HG03521 (cell line): ENCODE data around the gene FMO1.
A peak's percentile ranks its signal among the peaks of the same experiment; 100 is the strongest.
"Not testable (repeated sequence)": the region's sequence is repeated elsewhere in the genome, so short reads cannot be mapped to it uniquely, and the experiment has no call there.

Experiments
- ATAC-seq: cut with Tn5 transposase; IDR thresholded peaks from one replicate; pipeline ENCODE4 v1.9.1; 2021; ENCODE audit warnings: mild to moderate bottlenecking, moderate library complexity; ENCODE audit not compliant: unreplicated experiment

Gene FMO1

DNA sequence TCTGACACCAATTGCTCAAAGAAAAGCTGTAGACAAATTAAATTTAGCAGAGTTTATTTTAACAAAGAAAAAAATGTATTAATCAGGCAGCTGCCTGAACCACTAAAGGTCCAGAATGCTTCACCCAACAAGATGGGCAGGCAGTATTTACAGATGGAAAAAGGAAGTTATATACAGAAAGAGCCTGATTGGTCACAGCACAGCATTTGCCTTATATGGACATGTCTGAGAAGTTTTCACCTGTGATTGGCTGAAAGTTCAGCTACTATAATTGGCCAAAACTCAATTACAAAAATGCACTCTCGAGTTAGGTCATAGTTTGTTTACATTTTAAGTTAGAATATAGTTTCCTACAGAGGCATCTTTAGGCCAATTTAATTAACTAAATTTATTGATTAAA, 15.1 kb upstream of the FMO1 start:
- ATAC-seq = no peak

GRCh38 chr1:171236231-171236630, 12.1 kb upstream of the FMO1 start:
- not testable (repeated sequence) for ATAC-seq

GRCh38 chr1:171243878-171244277, 4.4 kb upstream of the FMO1 start:
- ATAC-seq = no peak

GRCh38 chr1:171245458-171246064, 2.7 kb upstream of the FMO1 start:
- no peak for ATAC-seq

DNA sequence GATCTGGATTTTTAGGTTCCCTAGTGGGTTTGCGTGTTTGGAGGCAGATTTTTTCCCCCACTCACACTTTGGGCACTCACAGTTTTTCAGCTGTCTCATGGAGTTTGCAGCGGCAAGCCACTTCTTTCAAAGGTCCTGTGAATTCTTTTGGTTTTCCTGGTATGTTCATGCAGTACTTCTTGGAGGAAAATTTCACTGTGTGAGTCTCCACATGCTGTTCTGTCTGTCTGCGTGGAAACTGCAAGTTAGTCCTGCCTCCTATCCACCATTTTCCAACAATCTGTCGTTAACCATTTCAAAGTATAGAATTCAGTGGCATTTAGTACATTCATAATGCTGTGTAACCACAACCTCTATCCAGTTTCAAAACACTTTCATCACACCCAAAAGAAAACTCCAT, 793 bp upstream of the FMO1 start:
- ATAC-seq = no peak

DNA sequence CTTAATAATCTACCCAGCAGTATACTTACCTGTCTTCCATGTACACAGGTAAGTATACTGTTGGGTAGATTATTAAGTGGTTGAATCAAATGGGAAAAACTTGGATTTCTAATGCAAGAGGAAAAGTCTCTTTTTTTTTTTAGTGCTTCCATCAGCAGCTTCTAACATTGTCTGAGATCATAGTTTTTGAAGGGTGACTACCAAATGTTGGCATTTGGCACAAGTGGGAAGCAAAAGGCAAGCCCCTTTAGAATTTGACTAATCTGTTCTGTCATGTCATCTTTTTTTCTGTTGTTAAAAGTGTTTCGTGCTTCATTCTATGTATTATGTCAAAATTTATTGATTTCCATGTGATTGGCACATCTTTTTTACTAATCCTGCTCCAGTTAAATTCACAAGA, 547 bp downstream of the FMO1 start:
- ATAC-seq = no peak

GRCh38 chr1:171250263-171250662, 2.0 kb downstream of the FMO1 start:
- ATAC-seq = no peak

GRCh38 chr1:171251042-171251951, 3.0 kb downstream of the FMO1 start:
- ATAC-seq = peak; percentile 29

DNA sequence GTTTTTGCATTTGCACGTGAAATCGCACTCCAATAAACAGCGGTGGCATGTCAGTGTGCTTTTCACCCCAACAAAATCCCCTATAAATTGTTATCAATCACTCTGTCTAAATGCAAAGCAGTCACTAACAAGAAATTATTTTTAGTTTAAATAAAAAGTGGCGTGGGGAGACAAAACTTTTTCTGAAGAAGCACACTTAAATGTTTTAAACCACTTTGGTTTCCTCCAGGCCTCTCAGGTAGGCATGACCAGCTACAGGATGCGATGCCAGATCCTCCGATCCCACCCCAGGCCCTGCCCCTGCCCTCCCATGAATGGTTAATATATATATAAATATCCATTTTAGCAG, 3.6 kb downstream of the FMO1 start:
- no peak for ATAC-seq

- peak; percentile 95 for ATAC-seq
Observed at GRCh38 chr1:171252482-171252881, 4.2 kb downstream of the FMO1 start.

GRCh38 chr1:171254859-171255258, 6.6 kb downstream of the FMO1 start:
- ATAC-seq = no peak

- ATAC-seq = no peak
Observed at GRCh38 chr1:171256940-171257606, 8.8 kb downstream of the FMO1 start.

- ATAC-seq = no peak
Observed at GRCh38 chr1:171257607-171258076, 9.3 kb downstream of the FMO1 start.

DNA sequence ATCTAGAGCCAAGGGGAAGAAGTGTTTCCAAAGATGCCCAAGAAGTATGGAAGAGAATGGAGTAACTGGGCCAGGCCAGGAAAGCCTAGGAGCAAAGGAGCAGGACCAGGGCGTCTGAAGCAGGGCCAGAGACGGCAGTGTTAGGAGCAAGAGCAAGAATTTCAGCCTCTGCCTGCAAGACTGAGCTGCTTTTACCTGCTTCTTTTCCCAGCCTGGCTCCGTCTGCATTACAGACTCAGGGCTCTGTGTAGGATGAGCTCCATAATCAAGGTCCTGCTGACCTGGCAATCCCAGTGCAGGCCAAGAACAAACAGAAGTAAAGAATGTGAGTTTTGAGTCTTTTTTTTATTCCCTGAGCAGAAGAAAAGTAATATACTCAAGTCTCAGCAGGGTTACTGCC, 10.1 kb downstream of the FMO1 start:
- no peak for ATAC-seq

GRCh38 chr1:171258943-171259342, 10.6 kb downstream of the FMO1 start:
- ATAC-seq = no peak

GRCh38 chr1:171261336-171261735, 13.0 kb downstream of the FMO1 start:
- no peak for ATAC-seq

DNA sequence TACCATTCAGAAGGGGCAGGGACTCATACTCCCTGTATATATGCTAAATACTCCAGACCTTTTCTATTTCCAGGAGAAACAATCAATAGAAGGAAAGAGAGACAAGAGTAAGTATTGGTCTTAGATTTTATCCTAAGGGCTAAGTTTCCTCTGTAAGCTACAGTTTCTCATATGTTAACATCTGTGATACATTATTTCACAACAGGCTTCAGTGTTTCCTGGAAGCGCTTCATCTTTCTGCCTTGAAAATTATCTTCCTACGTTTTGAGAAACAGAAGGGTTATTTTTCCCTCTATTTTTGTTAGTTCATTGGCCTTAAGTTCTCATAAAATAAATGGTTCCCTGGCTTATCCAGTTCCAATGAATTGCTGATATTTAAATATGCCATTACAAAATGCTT, 15.6 kb downstream of the FMO1 start:
- ATAC-seq = no peak

GRCh38 chr1:171265686-171266085, 17.4 kb downstream of the FMO1 start:
- no peak for ATAC-seq

DNA sequence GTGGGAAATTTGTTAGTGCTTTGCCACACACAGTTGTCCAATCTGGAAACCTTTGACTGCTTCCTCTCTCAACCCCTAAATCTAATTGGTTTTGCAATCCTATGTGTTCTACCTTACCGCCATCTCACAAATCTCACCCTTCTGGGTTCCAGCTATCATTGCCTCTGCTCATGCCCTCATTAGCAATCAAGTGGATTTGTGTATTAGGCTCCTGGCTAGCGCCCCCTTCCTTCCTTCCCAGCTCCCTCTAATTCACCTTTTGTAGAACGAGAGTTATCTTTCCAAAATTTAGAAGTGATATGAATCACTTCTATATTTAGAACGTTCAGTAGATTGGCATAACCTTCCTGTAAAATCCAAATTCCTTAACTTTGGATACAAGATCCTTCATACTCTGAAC, 18.6 kb downstream of the FMO1 start:
- ATAC-seq = no peak

DNA sequence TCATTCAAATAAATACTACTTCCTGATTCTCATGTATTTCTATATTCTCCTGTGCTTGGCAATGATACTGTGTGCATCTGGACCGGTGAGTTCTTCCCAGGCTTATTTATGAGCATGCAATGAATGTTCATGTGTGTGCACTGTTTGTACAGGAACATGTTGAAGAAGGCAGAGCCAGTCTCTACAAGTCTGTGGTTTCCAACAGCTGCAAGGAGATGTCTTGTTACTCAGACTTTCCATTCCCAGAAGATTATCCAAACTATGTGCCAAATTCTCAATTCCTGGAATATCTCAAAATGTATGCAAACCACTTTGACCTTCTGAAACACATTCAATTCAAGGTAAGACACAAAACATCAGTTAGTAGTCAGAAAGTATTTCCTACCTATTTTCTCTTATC, 19.1 kb downstream of the FMO1 start:
- no peak for ATAC-seq

- ATAC-seq = no peak
Observed at GRCh38 chr1:171270806-171271205, 22.5 kb downstream of the FMO1 start.

DNA sequence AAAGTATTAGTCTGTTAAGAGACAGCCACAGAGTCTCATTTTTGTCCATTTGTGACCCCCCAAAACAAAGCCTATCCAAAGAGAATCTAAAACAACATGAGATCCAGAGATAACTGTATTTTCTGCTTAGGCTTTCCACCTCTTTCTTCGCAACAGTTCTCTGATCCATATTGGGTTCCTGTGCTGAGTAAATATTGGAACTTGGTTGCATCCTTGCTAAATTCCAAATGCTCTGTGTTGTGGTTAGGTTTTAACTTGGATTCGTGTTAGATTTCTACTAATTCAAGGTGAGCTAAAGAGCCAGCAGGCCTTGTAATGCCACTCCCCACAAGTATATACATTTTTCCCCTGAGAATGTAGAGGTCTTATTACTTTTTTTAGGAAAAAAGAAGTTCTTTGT, 29.2 kb downstream of the FMO1 start:
- no peak for ATAC-seq
